ENCODE results near the gene KLK11. TPM values are rescaled to one million over a fixed set of nuclear protein-coding genes. Genes with fewer than 3 reads are reported as not detected.

The KLK11 gene
- total and polyA plus RNA-seq, 2 donors (not counting 3 experiments of a cell fraction or from before 2014, with no cell fraction given): not detected

DNA sequence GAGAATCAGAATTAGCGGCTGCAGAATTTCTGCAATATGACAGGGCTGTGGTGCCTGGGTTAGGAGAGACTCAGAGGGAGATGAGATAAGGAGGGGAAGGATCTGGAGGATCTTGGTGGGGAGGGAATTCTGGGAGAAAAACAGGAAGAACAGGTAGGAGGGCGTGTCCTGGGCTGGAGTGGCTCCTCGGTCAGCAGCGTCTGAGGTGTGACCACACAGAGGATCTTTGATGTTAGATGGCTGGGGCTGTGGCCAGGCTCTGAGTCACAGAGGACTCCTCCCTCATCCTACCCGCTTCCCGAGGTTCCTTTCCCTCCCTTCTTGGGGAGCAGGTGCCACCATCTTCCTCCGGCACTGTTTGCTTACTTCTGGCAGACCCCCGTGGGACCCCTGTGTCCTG lies 50.6 kb downstream of the KLK11 start:
- Histone ChIP-seq H2AFZ (ENCODE audit: low read depth, low read length) (no peak overlapping the region), H3K9me1 (replicated peaks; ENCODE audit: control insufficient read depth, extremely low read depth, insufficient read depth, low read length) (no peaks in the 10 kb centered on the region), H3K4me3 (replicated peaks in 1 of 3; ENCODE audit: insufficient read depth in 1 of 3, low read depth in 1 of 3, low read length in 3 of 3) (no peak overlapping the region), H3K9me3 (replicated peaks; ENCODE audit: control insufficient read depth, insufficient read depth, low read length) (no peaks in the 10 kb centered on the region), H3K79me2 (ENCODE audit: control insufficient read depth, insufficient read depth, low read length) (no peaks in the 10 kb centered on the region), H4K20me1 (replicated peaks; ENCODE audit: control insufficient read depth, extremely low read depth, insufficient read depth, low read length) (no peaks in the 10 kb centered on the region), H3K4me2 (ENCODE audit: insufficient read depth, low read length) (no peak overlapping the region), H3K27me3 (ENCODE audit: control insufficient read depth in 2 of 2, insufficient read depth in 2 of 2, low read length in 2 of 2) (no peaks in the 10 kb centered on the region), H3K27ac (ENCODE audit: insufficient read depth, low read depth, low read length) (no peak overlapping the region), H3K9ac (replicated peaks; ENCODE audit: extremely low read depth, insufficient read depth, low read length) (no peak overlapping the region), H3K36me3 (ENCODE audit: control insufficient read depth in 2 of 2, extremely low read depth in 1 of 2, insufficient read depth in 2 of 2, low read length in 2 of 2) (no peaks in the 10 kb centered on the region), H3K4me1 (ENCODE audit: control insufficient read depth, extremely low read depth, insufficient read depth, low read length) (no peaks in the 10 kb centered on the region)
- no peak for FAIRE-seq
- no TSS peak for BruUV-seq (replicated peaks)
- intact Hi-C loops (cut with micrococcal nuclease): no loop called here
- dilution Hi-C loops (cut with MboI; ENCODE audit: extremely low pct_ligation_motif_present, low sequenced_read_pairs): no loop called here
- ChIA-PET CTCF (no interaction called here), POLR2A (no interaction called here)
- TF ChIP-seq POLR2A (IDR thresholded peaks at IDR 0.05; ENCODE audit: low read depth, low read length) (no peak), FOS (IDR thresholded peaks at IDR 0.05; ENCODE audit: borderline replicate concordance, insufficient read depth, low read length) (no peak)
- DNase-seq (ENCODE audit: low read depth, low spot score): no peak

DNA sequence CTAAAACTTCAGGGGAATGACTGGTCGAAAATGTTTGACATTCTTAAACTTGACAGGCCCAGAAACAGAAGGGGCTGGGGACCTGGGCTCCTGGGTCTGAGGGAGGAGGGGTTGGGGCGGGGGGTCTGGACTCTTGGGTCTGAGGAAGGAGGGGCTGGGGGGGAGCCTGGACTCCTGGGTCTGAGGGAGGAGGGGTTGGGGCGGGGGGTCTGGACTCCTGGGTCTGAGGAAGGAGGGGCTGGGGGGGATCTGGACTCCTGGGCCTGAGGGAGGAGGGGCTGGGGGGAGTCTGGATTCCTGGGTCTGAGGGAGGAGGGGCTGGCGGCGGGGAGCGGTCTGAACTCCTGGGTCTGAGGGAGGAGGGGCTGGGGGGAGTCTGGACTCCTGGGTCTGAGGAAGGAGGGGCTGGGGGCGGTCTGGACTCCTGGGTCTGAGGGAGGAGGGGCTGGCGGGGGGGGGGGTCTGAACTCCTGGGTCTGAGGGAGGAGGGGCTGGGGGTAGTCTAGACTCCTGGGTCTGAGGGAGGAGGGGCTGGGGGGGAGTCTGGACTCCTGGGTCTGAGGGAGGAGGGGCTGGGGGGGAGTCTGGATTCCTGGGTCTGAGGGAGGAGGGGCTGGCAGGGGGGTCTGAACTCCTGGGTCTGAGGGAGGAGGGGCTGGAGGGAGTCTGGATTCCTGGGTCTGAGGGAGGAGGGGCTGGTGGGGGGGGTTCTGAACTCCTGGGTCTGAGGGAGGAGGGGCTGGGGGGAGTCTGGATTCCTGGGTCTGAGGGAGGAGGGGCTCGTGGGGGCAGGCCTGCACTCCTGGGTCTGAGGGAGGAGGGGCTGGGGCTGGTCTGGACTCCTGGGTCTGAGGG lies 51.5 kb downstream of the KLK11 start:
- Histone ChIP-seq H4K20me1 (replicated peaks; ENCODE audit: control insufficient read depth, extremely low read depth, insufficient read depth, low read length) (no peaks in the 10 kb centered on the region), H3K36me3 (ENCODE audit: control insufficient read depth in 2 of 2, extremely low read depth in 1 of 2, insufficient read depth in 2 of 2, low read length in 2 of 2) (no peaks in the 10 kb centered on the region), H3K4me1 (ENCODE audit: control insufficient read depth, extremely low read depth, insufficient read depth, low read length) (no peaks in the 10 kb centered on the region), H3K79me2 (ENCODE audit: control insufficient read depth, insufficient read depth, low read length) (no peaks in the 10 kb centered on the region), H3K27me3 (ENCODE audit: control insufficient read depth in 2 of 2, insufficient read depth in 2 of 2, low read length in 2 of 2) (no peaks in the 10 kb centered on the region), H3K4me2 (ENCODE audit: insufficient read depth, low read length) (no peak overlapping the region), H3K9ac (replicated peaks; ENCODE audit: extremely low read depth, insufficient read depth, low read length) (no peak overlapping the region), H3K4me3 (replicated peaks in 1 of 3; ENCODE audit: insufficient read depth in 1 of 3, low read depth in 1 of 3, low read length in 3 of 3) (no peak overlapping the region), H3K27ac (ENCODE audit: insufficient read depth, low read depth, low read length) (no peak overlapping the region), H3K9me3 (replicated peaks; ENCODE audit: control insufficient read depth, insufficient read depth, low read length) (no peaks in the 10 kb centered on the region), H3K9me1 (replicated peaks; ENCODE audit: control insufficient read depth, extremely low read depth, insufficient read depth, low read length) (no peaks in the 10 kb centered on the region), H2AFZ (ENCODE audit: low read depth, low read length) (no peak overlapping the region)
- intact Hi-C loops (cut with micrococcal nuclease): no loop called here
- no peak for TF ChIP-seq MYC (IDR thresholded peaks at IDR 0.05; ENCODE audit: low read depth, low read length)
- ChIA-PET POLR2A (no interaction called here), CTCF (no interaction called here)
- BruUV-seq (replicated peaks): no TSS peak
- FAIRE-seq (no peak), DNase-seq (ENCODE audit: low read depth, low spot score) (no peak)
- dilution Hi-C loops (cut with MboI; ENCODE audit: extremely low pct_ligation_motif_present, low sequenced_read_pairs): no loop called here
